ENCODE data around the gene TMEM127.

DNA sequence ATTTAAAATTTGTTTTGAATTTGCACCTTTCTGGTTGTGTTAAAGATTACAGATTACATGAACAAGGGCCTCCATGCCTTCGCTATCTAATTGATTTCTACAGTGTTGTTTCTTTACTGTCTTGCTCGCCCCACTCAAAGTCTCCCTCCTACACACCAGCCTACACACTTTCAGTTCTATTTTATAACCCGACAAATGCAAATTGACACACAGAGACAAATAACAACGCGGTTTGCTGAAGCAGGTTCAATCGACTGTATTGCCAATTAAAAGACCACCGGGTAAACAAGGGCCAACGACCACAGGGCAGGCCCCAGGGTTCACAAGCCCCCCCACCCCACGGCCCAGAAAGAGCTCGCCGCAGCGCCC is 58.0 kb downstream of the TMEM127 start:
- TF ChIP-seq, protein P1, sequence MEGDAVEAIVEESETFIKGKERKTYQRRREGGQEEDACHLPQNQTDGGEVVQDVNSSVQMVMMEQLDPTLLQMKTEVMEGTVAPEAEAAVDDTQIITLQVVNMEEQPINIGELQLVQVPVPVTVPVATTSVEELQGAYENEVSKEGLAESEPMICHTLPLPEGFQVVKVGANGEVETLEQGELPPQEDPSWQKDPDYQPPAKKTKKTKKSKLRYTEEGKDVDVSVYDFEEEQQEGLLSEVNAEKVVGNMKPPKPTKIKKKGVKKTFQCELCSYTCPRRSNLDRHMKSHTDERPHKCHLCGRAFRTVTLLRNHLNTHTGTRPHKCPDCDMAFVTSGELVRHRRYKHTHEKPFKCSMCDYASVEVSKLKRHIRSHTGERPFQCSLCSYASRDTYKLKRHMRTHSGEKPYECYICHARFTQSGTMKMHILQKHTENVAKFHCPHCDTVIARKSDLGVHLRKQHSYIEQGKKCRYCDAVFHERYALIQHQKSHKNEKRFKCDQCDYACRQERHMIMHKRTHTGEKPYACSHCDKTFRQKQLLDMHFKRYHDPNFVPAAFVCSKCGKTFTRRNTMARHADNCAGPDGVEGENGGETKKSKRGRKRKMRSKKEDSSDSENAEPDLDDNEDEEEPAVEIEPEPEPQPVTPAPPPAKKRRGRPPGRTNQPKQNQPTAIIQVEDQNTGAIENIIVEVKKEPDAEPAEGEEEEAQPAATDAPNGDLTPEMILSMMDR (IDR thresholded peaks at IDR 0.05): no peak
- no peak for TF ChIP-seq EZH2 (IDR thresholded peaks at IDR 0.05; ENCODE audit: borderline replicate concordance, insufficient read depth, low read depth, low read length, poor library complexity, severe bottlenecking)
